Measurements from ENCODE around the gene HOXD10. TPM values are rescaled to one million over a fixed set of nuclear protein-coding genes. Genes with fewer than 3 reads are reported as not detected.

HOXD10 gene
- total RNA-seq, 2 experiments from 2014 or later: not detected

DNA sequence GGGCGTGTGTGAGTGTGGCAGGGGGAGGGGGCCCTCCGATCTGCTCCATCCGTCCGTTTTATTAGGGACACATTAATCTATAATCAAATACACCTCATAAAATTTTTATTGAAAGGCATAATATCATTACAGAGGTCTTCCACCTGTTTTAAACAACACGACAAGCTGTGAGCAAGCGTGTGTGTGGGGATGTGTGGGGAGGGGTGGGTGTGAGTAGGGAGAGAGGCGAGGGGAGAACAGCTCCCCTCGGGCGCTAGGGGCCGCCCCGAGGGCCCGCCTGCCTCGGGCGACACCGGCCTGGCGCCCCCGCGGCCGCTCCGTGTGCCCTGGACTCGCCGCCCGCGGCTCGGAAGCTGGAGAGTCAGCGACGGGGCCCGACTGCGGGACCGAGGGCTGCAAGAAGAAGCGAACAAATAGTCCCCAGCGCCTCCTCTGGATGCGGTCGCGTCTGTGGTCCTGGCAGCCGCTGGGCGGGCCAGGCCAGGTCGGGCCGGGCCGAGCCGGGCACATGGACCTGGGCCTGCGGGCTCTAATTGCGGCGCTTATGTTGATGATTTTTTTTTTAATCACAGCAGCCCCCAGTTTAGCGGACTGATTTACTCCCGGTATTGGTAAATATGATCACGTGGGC is 5.6 kb downstream of the HOXD10 start:
- Histone ChIP-seq H2AFZ (ENCODE audit: low read length) (no peak overlapping the region), H3K9me2 (ENCODE audit: insufficient read depth, low read length) (no peaks in the 10 kb centered on the region), H3K36me3 (ENCODE audit: insufficient read depth, low read length) (no peaks in the 10 kb centered on the region), H4K20me1 (ENCODE audit: insufficient read depth, low read length) (no peaks in the 10 kb centered on the region), H3K4me1 (ENCODE audit: insufficient read depth, low read length, poor library complexity, severe bottlenecking) (no peaks in the 10 kb centered on the region), H3K79me2 (ENCODE audit: insufficient read depth, low read depth, low read length) (no peaks in the 10 kb centered on the region), H3K4me2 (ENCODE audit: low read length) (no peak overlapping the region), H3K9me3 (ENCODE audit: low read length) (no peaks in the 10 kb centered on the region), H3K27ac (ENCODE audit: low read depth, low read length, poor library complexity, severe bottlenecking) (no peak overlapping the region), H3K4me3 (ENCODE audit: low read depth, low read length, poor library complexity, severe bottlenecking) (no peak overlapping the region)
- no peak for DNase-seq (ENCODE audit: low spot score)
- CTCF ChIA-PET (ENCODE audit: unreplicated experiment): no interaction called here
- POLR2A ChIA-PET: no interaction called here
- BruUV-seq (replicated peaks): no TSS peak
- no peak for TF ChIP-seq EZH2phosphoT487 (IDR thresholded peaks at IDR 0.05; ENCODE audit: borderline replicate concordance, low read depth, low read length)
- TF ChIP-seq, protein P1, sequence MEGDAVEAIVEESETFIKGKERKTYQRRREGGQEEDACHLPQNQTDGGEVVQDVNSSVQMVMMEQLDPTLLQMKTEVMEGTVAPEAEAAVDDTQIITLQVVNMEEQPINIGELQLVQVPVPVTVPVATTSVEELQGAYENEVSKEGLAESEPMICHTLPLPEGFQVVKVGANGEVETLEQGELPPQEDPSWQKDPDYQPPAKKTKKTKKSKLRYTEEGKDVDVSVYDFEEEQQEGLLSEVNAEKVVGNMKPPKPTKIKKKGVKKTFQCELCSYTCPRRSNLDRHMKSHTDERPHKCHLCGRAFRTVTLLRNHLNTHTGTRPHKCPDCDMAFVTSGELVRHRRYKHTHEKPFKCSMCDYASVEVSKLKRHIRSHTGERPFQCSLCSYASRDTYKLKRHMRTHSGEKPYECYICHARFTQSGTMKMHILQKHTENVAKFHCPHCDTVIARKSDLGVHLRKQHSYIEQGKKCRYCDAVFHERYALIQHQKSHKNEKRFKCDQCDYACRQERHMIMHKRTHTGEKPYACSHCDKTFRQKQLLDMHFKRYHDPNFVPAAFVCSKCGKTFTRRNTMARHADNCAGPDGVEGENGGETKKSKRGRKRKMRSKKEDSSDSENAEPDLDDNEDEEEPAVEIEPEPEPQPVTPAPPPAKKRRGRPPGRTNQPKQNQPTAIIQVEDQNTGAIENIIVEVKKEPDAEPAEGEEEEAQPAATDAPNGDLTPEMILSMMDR (conservative IDR thresholded peaks at IDR 0.05; ENCODE audit: low read length): no peak
- intact Hi-C loops (cut with micrococcal nuclease; ENCODE audit: unreplicated experiment): no loop called here

DNA sequence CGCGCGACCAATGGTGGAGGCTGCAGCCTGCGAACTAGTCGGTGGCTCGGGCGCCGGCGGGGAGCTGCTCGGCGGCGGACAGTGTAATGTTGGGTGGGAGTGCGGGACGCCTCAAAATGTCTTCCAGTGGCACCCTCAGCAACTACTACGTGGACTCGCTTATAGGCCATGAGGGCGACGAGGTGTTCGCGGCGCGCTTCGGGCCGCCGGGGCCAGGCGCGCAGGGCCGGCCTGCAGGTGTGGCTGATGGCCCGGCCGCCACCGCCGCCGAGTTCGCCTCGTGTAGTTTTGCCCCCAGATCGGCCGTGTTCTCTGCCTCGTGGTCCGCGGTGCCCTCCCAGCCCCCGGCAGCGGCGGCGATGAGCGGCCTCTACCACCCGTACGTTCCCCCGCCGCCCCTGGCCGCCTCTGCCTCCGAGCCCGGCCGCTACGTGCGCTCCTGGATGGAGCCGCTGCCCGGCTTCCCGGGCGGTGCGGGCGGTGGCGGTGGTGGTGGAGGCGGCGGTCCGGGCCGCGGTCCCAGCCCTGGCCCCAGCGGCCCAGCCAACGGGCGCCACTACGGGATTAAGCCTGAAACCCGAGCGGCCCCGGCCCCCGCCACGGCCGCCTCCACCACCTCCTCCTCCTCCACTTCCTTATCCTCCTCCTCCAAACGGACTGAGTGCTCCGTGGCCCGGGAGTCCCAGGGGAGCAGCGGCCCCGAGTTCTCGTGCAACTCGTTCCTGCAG is 6.3 kb downstream of the HOXD10 start, which contains the start of gene HOXD9:
Gene HOXD9 (plus strand): TSS at position 37 of the 728 bp plus-strand sequence. CDS start 50 bp downstream, at position 87.
- no peaks in the 10 kb centered on the region for H3K36me3 ChIP-seq (ENCODE audit: insufficient read depth, low read length)
- no peak within 1 kb of the TSS for H3K4me2 ChIP-seq (ENCODE audit: low read length)
- ChIA-PET POLR2A (no interaction called here), CTCF (ENCODE audit: unreplicated experiment) (no interaction called here)
- no TSS peak for BruUV-seq (replicated peaks)
- no peak for DNase-seq (ENCODE audit: low spot score)
- no peaks in the 10 kb centered on the region for H4K20me1 ChIP-seq (ENCODE audit: insufficient read depth, low read length)
- TF ChIP-seq EZH2phosphoT487 (IDR thresholded peaks at IDR 0.05; ENCODE audit: borderline replicate concordance, low read depth, low read length): no peak
- TF ChIP-seq, protein P1 (conservative IDR thresholded peaks at IDR 0.05; ENCODE audit: low read length): no peak
- H3K27ac ChIP-seq (ENCODE audit: low read depth, low read length, poor library complexity, severe bottlenecking): no peak within 1 kb of the TSS
- no peaks in the 10 kb centered on the region for H3K4me1 ChIP-seq (ENCODE audit: insufficient read depth, low read length, poor library complexity, severe bottlenecking)
- no peak within 1 kb of the TSS for H3K4me3 ChIP-seq (ENCODE audit: low read depth, low read length, poor library complexity, severe bottlenecking)
- intact Hi-C loops (cut with micrococcal nuclease; ENCODE audit: unreplicated experiment): no loop called here
- H3K9me2 ChIP-seq (ENCODE audit: insufficient read depth, low read length): no peaks in the 10 kb centered on the region
- H2AFZ ChIP-seq (ENCODE audit: low read length): no peak within 1 kb of the TSS
- H3K79me2 ChIP-seq (ENCODE audit: insufficient read depth, low read depth, low read length): no peaks in the 10 kb centered on the region
- H3K9me3 ChIP-seq (ENCODE audit: low read length): no peaks in the 10 kb centered on the region
